MM.1S (cell line): ENCODE measurements around the gene EIF3A.
"Not testable (repeated sequence)": the region's sequence is repeated elsewhere in the genome, so short reads cannot be mapped to it uniquely, and the experiment has no call there.

Source experiments
- DNase-seq: peaks from one replicate; pipeline ENCODE4 v3.0.0-alpha.2; 2015
- H2AFZ ChIP-seq: fragments of 300-600 bp; sonication (generic); 2 replicates; pipeline ENCODE4 v1.6.0; 2016; ENCODE audit warnings: antibody characterized with exemption, low read length
- H3F3A ChIP-seq: fragments of 300-600 bp; sonication (generic); 2 replicates; pipeline ENCODE4 v1.6.1; 2016; ENCODE audit warnings: mild to moderate bottlenecking, antibody characterized with exemption, low read length, moderate library complexity, mixed read lengths; ENCODE audit not compliant: insufficient read depth
- H3K27ac ChIP-seq: fragments of 300-600 bp; sonication (generic); 2 replicates; pipeline ENCODE4 v1.5.1; 2016; ENCODE audit warnings: mild to moderate bottlenecking, low read length
- H3K27me3 ChIP-seq: fragments of 300-600 bp; sonication (generic); replicated peaks from 2 replicates; pipeline ENCODE4 v1.6.0; 2016; ENCODE audit warnings: low read length; ENCODE audit not compliant: insufficient read depth
- H3K36me3 ChIP-seq: fragments of 300-600 bp; sonication (generic); replicated peaks from 2 replicates; pipeline ENCODE4 v1.6.1; 2016; ENCODE audit warnings: mild to moderate bottlenecking, low read length, mixed read lengths; ENCODE audit not compliant: insufficient read depth
- H3K4me1 ChIP-seq: fragments of 300-600 bp; sonication (generic); 2 replicates; pipeline ENCODE4 v1.6.1; 2016; ENCODE audit warnings: low read length, mixed read lengths
- H3K4me2 ChIP-seq: fragments of 300-600 bp; sonication (generic); 2 replicates; pipeline ENCODE4 v1.6.0; 2016; ENCODE audit warnings: low read depth, low read length
- H3K4me3 ChIP-seq: fragments of 300-600 bp; sonication (generic); 2 replicates; pipeline ENCODE4 v1.5.1; 2016; ENCODE audit warnings: low read length, mixed read lengths
- H3K79me2 ChIP-seq: fragments of 300-600 bp; sonication (generic); 2 replicates; pipeline ENCODE4 v1.6.1; 2016; ENCODE audit warnings: mixed run types, low read length, mixed read lengths
- H3K9ac ChIP-seq: fragments of 300-600 bp; sonication (generic); 2 replicates; pipeline ENCODE4 v1.6.1; 2016; ENCODE audit warnings: low read length, mixed read lengths
- H3K9me2 ChIP-seq: fragments of 300-600 bp; sonication (generic); replicated peaks from 2 replicates; pipeline ENCODE4 v1.6.1; 2016; ENCODE audit warnings: mild to moderate bottlenecking, low read length, mixed read lengths; ENCODE audit not compliant: insufficient read depth
- H3K9me3 ChIP-seq: fragments of 300-600 bp; sonication (generic); replicated peaks from 2 replicates; pipeline ENCODE4 v1.6.1; 2016; ENCODE audit warnings: mild to moderate bottlenecking, low read length, mixed read lengths; ENCODE audit not compliant: insufficient read depth
- H4K20me1 ChIP-seq: fragments of 300-600 bp; sonication (generic); 2 replicates; pipeline ENCODE4 v1.6.1; 2016; ENCODE audit warnings: mild to moderate bottlenecking, low read length, moderate library complexity, mixed read lengths; ENCODE audit not compliant: insufficient read depth
- CTCF ChIP-seq: fragments of 300-600 bp; sonication (generic); IDR thresholded peaks from 2 replicates; pipeline ENCODE4 v1.5.1; 2016; ENCODE audit warnings: antibody characterized with exemption, low read length, mixed read lengths
- EZH2 ChIP-seq: fragments of 300-600 bp; sonication (generic); optimal IDR thresholded peaks from 2 replicates; pipeline ENCODE3; 2017; ENCODE audit warnings: low read depth, mild to moderate bottlenecking, antibody characterized with exemption, low read length, mixed read lengths
- EZH2phosphoT487 ChIP-seq: fragments of 300-600 bp; sonication (generic); IDR thresholded peaks from 2 replicates; pipeline ENCODE4 v1.6.1; 2018; ENCODE audit warnings: antibody characterized with exemption, low read length

EIF3A gene

GRCh38 chr10:119098576-119098975 lies 18.0 kb upstream of the EIF3A start:
- Histone ChIP-seq H3K9ac (no peak overlapping the region), H3K4me1 (no peaks in the 10 kb centered on the region), H3K9me2 (no peaks in the 10 kb centered on the region), H3K27me3 (no peaks in the 10 kb centered on the region), H2AFZ (no peak overlapping the region), H3F3A (peaks cover 2% of the 10 kb centered on the region), H4K20me1 (no peaks in the 10 kb centered on the region), H3K36me3 (no peaks in the 10 kb centered on the region), H3K4me3 (no peak overlapping the region), H3K79me2 (no peaks in the 10 kb centered on the region), H3K4me2 (no peak overlapping the region), H3K9me3 (no peaks in the 10 kb centered on the region), H3K27ac (no peak overlapping the region)
- DNase-seq, result no peak
- no peak for TF ChIP-seq CTCF
- no peak for TF ChIP-seq EZH2phosphoT487
- no peak for TF ChIP-seq EZH2

GRCh38 chr10:119096641-119097415 lies 16.2 kb upstream of the EIF3A start:
- DNase-seq, H3K9me2 ChIP-seq: not testable (repeated sequence)

GRCh38 chr10:119095640-119096039 lies 15.0 kb upstream of the EIF3A start:
- TF ChIP-seq EZH2phosphoT487 (no peak), EZH2 (no peak), CTCF (no peak)
- H3K4me3 ChIP-seq, result no peak overlapping the region
- no peak overlapping the region for H2AFZ ChIP-seq
- peaks cover 7% of the 10 kb centered on the region for H3K4me1 ChIP-seq
- H3K27ac ChIP-seq, result no peak overlapping the region
- no peaks in the 10 kb centered on the region for H3F3A ChIP-seq
- H4K20me1 ChIP-seq, result no peaks in the 10 kb centered on the region
- DNase-seq, result no peak
- H3K4me2 ChIP-seq, result no peak overlapping the region
- H3K36me3 ChIP-seq, result no peaks in the 10 kb centered on the region
- no peaks in the 10 kb centered on the region for H3K9me3 ChIP-seq
- no peaks in the 10 kb centered on the region for H3K79me2 ChIP-seq
- H3K9ac ChIP-seq, result no peak overlapping the region
- H3K9me2 ChIP-seq, result no peaks in the 10 kb centered on the region
- H3K27me3 ChIP-seq, result no peaks in the 10 kb centered on the region

More at GRCh38 chr10:119096641-119097415, 16.2 kb upstream of the EIF3A start:
- H3K27ac ChIP-seq, H3K36me3 ChIP-seq, H2AFZ ChIP-seq, H3K9me3 ChIP-seq, H3K4me1 ChIP-seq, H3K4me3 ChIP-seq, H3K4me2 ChIP-seq, H3K9ac ChIP-seq, H3K79me2 ChIP-seq, H3F3A ChIP-seq, H4K20me1 ChIP-seq, H3K27me3 ChIP-seq: not testable (repeated sequence)

GRCh38 chr10:119090968-119091367 lies 10.4 kb upstream of the EIF3A start:
- no peak overlapping the region for H3K27ac ChIP-seq

More at GRCh38 chr10:119090968-119091367, 10.4 kb upstream of the EIF3A start:
- Histone ChIP-seq H3K9me2 (no peaks in the 10 kb centered on the region), H2AFZ (peak overlapping the region; percentile 15; the same call in 1 of the 2 replicates), H3K4me3 (no peak overlapping the region), H3K79me2 (no peaks in the 10 kb centered on the region), H3K4me2 (0 out of 2 replicates have a peak overlapping the region, but pooled peaks have one; percentile 13), H3K9ac (no peak overlapping the region), H3K36me3 (no peaks in the 10 kb centered on the region), H4K20me1 (no peaks in the 10 kb centered on the region), H3K9me3 (no peaks in the 10 kb centered on the region), H3K4me1 (peaks cover 15% of the 10 kb centered on the region), H3F3A (no peaks in the 10 kb centered on the region), H3K27me3 (no peaks in the 10 kb centered on the region)
- DNase-seq, result peak; percentile 49
- TF ChIP-seq EZH2phosphoT487, result no peak
- TF ChIP-seq CTCF, result no peak
